ENCODE measurements around the gene REEP1.
"Not testable (repeated sequence)": the region's sequence is repeated elsewhere in the genome, so short reads cannot be mapped to it uniquely, and the experiment has no call there.

The REEP1 gene

GRCh38 chr2:86337244-86337835, at the start of gene REEP1:
Gene REEP1, minus strand, starts transcription at chr2:86337626. Its CDS starts 116 bp downstream, at chr2:86337510.
- DNase-seq, result peak; percentile 27

- DNase-seq, result no peak
Observed at GRCh38 chr2:86383844-86384243, 46.4 kb upstream of the REEP1 start.

GRCh38 chr2:86382698-86383097, 45.3 kb upstream of the REEP1 start:
- DNase-seq, result no peak

DNA sequence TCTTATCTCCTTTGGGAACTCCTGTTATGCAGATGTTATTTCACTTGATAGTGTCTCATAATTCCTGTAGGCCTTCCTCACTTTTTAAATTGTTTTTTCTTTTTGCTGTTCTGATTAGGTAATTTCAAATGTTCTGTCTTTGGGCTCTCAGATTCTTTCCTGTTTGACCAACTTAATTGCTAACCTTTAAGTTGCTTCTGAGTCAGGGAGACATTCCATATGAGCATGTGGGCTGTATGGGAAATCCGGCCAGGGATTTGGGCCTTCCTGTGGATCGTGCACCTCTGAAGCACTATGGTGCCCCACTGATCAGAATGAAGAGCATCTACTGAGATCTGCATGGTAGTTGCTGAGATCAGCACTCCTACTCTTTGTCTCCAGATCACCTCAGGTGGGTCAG, 44.7 kb upstream of the REEP1 start:
- DNase-seq, result no peak

- no peak for DNase-seq
Observed at GRCh38 chr2:86378469-86378868, 41.0 kb upstream of the REEP1 start.

GRCh38 chr2:86375623-86376022, 38.2 kb upstream of the REEP1 start:
- DNase-seq, result no peak

- DNase-seq, result peak; percentile 5
Observed at GRCh38 chr2:86372641-86373502, 35.4 kb upstream of the REEP1 start.

- DNase-seq, result no peak
Observed at GRCh38 chr2:86372133-86372532, 34.7 kb upstream of the REEP1 start.

DNA sequence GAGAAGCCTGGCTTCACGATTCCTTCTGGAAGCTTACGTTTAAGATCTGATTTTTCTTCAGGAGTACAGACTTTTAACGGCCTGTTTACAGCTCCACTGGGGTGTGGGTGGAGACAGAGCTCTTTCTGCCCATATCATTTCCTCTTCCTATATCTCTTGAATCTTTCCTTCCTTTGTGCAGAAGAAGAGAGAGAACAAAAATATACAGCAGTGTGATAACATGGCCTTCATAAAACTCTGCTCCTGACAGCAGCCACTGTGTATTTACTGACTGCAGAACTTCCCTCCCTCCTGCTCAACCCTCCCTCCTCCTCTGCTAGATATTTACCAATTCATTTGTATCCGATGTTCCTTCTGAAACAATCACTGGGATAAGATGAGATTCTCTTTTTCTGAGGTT, 34.1 kb upstream of the REEP1 start:
- no peak for DNase-seq

DNA sequence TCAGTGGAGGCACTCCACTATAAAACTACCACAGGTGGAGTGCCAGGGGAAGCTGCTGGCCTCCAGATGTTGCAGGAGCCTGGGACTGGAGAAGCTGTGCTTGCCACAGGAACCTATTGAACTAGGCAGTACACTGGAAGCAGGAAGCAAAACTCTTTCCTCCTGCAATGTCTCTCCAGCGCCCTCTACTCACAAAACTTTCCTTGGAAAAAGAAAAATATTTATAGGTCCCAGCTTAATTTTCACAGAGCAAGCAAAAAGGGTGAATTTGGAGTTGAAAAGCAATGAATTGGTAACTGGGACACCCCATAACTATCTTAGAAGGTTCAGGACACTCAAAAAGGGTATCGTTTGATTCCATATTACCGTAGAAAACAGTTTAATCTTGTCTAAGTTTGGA, 33.2 kb upstream of the REEP1 start:
- no peak for DNase-seq

GRCh38 chr2:86368161-86368824, 30.9 kb upstream of the REEP1 start:
- DNase-seq, result peak; percentile 34

DNA sequence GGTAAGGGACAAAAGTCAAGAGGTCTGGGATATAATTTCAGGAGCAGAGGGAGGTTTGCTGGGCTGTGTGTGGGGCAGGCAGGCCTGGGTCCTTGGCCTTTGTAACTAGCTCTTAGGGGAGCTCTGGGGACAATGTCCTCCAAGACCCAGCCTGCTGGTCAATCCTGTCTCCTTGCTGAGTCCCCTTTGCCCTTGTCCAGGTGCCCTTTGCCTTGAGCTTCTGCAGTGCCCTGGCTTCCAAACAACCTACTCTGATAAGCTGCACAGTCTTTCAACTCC, 30.0 kb upstream of the REEP1 start:
- no peak for DNase-seq

- no peak for DNase-seq
Observed at GRCh38 chr2:86366651-86367498, 29.4 kb upstream of the REEP1 start.

GRCh38 chr2:86364894-86365293, 27.5 kb upstream of the REEP1 start:
- DNase-seq, result no peak

DNA sequence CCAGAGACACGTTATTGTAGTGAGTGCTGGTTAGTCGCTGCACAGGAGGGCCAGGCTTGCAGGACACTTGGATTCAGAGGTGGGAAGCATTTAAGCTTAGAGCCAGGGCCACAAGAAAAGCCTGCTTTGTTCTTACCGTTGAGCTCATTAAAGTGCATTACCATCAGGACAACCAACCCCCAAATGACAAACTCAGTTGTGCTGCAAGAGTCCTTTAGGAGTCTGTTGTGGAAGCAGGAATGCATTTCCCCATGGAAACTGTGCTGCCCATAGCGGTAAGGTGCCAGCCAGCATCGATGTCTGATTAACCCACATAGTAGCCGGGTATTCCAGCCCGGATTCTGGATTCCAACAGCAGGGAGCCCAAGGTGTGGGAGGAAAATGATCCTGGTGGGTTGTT, 23.4 kb upstream of the REEP1 start:
- no peak for DNase-seq

GRCh38 chr2:86358957-86359356, 21.5 kb upstream of the REEP1 start:
- no peak for DNase-seq

DNA sequence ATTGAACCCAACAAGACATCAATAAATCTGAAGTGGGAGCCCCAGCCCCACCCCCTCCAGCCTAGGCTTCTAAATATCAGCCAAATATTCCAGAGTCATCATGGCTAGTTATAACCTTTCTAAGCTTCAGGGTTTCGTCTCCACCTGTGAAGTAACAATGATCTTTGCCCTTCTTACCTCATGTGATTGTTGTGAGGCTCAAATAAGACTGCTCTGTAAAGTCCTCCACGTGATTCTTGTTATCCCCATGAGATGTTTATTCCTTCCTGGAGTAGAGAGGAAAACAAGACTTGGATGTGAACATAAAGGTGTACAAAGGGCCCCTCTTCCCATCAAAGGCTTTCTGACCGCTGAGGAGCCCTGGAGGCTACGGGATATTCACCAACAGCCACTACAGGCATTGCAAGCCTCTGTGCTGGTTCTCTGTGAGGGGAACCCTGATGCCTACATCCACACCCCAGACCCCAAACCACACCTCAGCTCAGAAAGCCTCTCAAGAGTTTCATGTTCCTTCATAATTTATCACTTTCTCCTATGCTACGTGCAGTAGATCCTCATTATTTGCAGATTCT, 20.1 kb upstream of the REEP1 start:
- DNase-seq, result no peak

DNA sequence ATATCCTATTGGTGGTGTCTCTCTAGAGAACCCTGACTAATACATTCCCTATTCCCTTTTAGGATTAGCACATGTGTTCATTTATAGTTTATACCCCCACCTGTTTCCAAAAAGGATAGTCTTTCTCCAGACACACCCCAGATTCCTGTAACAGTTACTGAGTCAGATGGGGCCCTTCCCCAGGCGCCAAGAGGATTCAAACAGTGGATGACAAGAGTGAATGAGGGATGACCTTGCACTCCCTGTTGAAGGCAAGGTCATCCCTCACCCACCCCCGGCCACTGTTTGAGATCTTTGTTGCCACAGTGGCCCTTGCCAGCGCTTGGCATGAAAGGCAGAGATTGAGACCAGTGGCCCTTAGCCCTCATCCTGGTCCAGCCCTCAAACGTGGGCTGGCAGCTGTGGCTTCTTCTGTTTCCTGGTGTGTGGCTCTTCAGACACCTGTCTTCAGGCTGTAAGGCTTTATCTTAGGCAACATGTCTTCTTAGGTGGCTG, 15.3 kb upstream of the REEP1 start:
- DNase-seq, result no peak

GRCh38 chr2:86352137-86352726, 14.8 kb upstream of the REEP1 start:
- DNase-seq, result no peak

DNA sequence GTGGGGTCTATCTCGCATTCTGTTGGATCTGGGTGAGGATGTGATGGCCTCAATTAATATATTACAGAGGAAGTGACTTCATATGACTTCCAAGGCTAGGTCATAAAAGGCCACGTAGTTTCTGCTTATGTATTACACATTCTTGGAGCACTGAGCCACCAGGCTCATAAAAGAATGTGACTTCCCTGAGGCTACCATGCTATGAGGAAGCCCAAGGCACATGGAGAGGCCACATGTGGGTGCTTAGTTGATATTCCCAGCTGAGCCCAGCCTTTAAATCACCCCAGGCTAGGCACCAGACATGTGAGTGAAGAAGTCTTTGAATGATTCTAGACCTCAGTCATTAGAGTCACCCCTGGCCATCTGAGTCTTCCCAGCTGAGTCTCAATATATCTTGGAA, 13.3 kb upstream of the REEP1 start:
- no peak for DNase-seq

DNA sequence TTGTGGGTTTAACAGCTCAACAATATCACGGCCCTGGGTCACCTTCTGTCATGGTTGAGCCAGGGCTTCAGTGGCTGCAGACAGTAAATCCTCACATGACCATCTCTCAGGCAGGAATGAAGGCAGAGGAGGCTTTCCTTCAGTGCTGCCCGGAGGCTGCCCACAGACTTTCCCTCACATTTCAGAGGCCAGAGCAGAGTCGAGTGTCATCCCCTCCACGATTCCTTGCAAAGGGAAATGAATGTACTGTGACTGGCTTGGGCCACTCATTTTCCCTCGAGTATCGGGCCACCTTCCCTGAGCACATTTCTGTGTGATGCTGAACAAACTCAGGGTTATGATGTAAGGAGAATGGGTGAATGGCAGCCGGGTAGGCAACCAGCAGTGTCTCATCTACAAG, 10.0 kb upstream of the REEP1 start:
- no peak for DNase-seq

DNA sequence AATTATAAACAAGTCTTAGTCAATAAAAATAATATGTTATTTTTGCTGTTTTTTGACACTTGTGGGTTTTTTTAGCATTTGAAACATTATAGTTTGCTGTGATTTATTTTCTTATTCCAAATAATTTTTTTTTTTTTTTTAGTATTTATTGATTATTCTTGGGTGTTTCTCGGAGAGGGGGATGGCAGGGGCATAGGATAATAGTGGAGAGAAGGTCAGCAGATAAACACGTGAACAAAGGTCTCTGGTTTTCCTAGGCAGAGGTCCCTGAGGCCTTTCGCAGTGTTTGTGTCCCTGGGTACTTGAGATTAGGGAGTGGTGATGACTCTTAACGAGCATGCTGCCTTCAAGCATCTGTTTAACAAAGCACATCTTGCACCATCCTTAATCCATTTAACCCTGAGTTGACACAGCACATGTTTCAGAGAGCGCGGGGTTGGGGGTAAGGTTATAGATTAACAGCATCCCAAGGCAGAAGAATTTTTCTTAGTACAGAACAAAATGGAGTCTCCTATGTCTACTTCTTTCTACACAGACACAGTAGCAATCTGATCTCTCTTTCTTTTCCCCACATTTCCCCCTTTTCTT, 8.5 kb upstream of the REEP1 start:
- DNase-seq, result not testable (repeated sequence)

Data from activated CD4-positive, alpha-beta T cell treated with anti-CD3 and anti-CD28 coated beads, Interleukin-2, Interleukin-6, amounts not matched to agents 100 ng/mL and 50 ng/mL, durations not matched to agents 16 hours and 8 hours (primary cell).